Neural cell (in vitro differentiated cells): Measurements from ENCODE around the gene SSTR5.

Source experiments
- CTCF ChIP-seq: fragments of 450-650 bp; IDR thresholded peaks from 2 replicates; pipeline ENCODE4 v1.5.1; 2014; ENCODE audit warnings: antibody characterized with exemption, mild to moderate bottlenecking, moderate library complexity; ENCODE audit not compliant: poor library complexity, severe bottlenecking
- EZH2 ChIP-seq: fragments of 200-600, 300-800 bp; shearing (Covaris generic), sonication (generic); IDR thresholded peaks from 2 replicates; pipeline ENCODE4 v1.6.1; 2014; ENCODE audit warnings: antibody characterized with exemption, low read length, borderline replicate concordance, mild to moderate bottlenecking; ENCODE audit not compliant: insufficient read depth, poor library complexity, severe bottlenecking

- TF ChIP-seq EZH2: no peak
- TF ChIP-seq CTCF: no peak
These were observed 22.6 kb upstream of the SSTR5 start for GRCh38 chr16:1049976-1050247.
